B cell (primary cell): ENCODE measurements around the gene MPZL3. TPM values are rescaled to one million over a fixed set of nuclear protein-coding genes. Genes with fewer than 3 reads are reported as not detected.

Source experiments
- ATAC-seq: fragments of 200-7000 bp; cut with Tn5 transposase; one replicate; pipeline ENCODE4 v1.10.0; 2021; ENCODE audit warnings: low read depth, mild to moderate bottlenecking, moderate number of reproducible peaks, moderate library complexity
- CTCF ChIA-PET: fragments of 350-600 bp; sonication (Branson Sonifier 250); formaldehyde crosslinking; loops from one replicate; lab custom pipeline; 2021; ENCODE audit warnings: antibody characterized with exemption, inconsistent platforms; lab: Charles Lee
- POLR2A ChIA-PET: fragments of 350-600 bp; sonication (Branson Sonifier 250); formaldehyde crosslinking; loops from one replicate; lab custom pipeline; 2021; ENCODE audit warnings: antibody characterized with exemption; lab: Charles Lee
- DNase-seq: peaks from one replicate; pipeline ENCODE4 v3.0.0; 2013
- H2AFZ ChIP-seq: 2 replicates; pipeline ENCODE4 v1.6.1; 2012; ENCODE audit warnings: mild to moderate bottlenecking, low read depth, low read length; ENCODE audit not compliant: insufficient read depth, poor library complexity, severe bottlenecking
- H3K27ac ChIP-seq, 2 donors: 1 replicate in 1 of 2; 2 replicates in 1 of 2; pipeline ENCODE4 v1.5.1; 2012 to 2013; ENCODE audit warnings: low read length in 2 of 2, mild to moderate bottlenecking in 2 of 2, moderate library complexity in 1 of 2
- H3K27me3 ChIP-seq, 4 experiments: fragments of 200-600 bp in 1 of 4; sonication (generic) in 1 of 4; replicated peaks in 1 of 4; 1 replicate in 2 of 4; 2 replicates in 2 of 4; pipeline versions ENCODE4 v1.6.1 to v1.7.0; 2013 to 2016; ENCODE audit warnings: low read length in 3 of 4, mild to moderate bottlenecking in 2 of 4, mixed read lengths in 1 of 4, moderate library complexity in 1 of 4; ENCODE audit not compliant: insufficient read depth in 4 of 4, control insufficient read depth in 3 of 4; ENCODE audit errors: control extremely low read depth in 1 of 4
- H3K36me3 ChIP-seq, 2 experiments: replicated peaks in 1 of 2; 1 replicate in 1 of 2; 2 replicates in 1 of 2; pipeline versions ENCODE4 v1.6.1 to v1.7.1; 2013; ENCODE audit warnings: low read length in 1 of 2; ENCODE audit not compliant: insufficient read depth in 2 of 2, control insufficient read depth in 1 of 2; ENCODE audit errors: control extremely low read depth in 1 of 2, extremely low read depth in 1 of 2
- H3K4me1 ChIP-seq, 2 donors: fragments of 200-600 bp in 1 of 2; sonication (generic) in 1 of 2; 1 replicate in 1 of 2; 2 replicates in 1 of 2; pipeline versions ENCODE4 v1.5.1 to v1.6.1; 2013 to 2017; ENCODE audit warnings: low read length in 2 of 2; ENCODE audit not compliant: control insufficient read depth in 2 of 2, insufficient read depth in 2 of 2
- H3K4me2 ChIP-seq: replicated peaks from 2 replicates; pipeline ENCODE3; 2012; ENCODE audit warnings: mild to moderate bottlenecking, low read depth, low read length; ENCODE audit not compliant: poor library complexity, severe bottlenecking
- H3K4me3 ChIP-seq, 5 experiments: fragments of 200-600 bp in 1 of 5; sonication (generic) in 1 of 5; 1 replicate in 3 of 5; 2 replicates in 2 of 5; pipeline versions ENCODE4 v1.5.1 to v1.7.0; 2011 to 2016; ENCODE audit warnings: low read length in 4 of 5, mild to moderate bottlenecking in 4 of 5, low read depth in 2 of 5, control low read depth in 1 of 5, moderate library complexity in 1 of 5; ENCODE audit not compliant: insufficient read depth in 1 of 5; ENCODE audit errors: control extremely low read depth in 1 of 5, extremely low read depth in 1 of 5
- H3K79me2 ChIP-seq: fragments of 200-600 bp; sonication (generic); one replicate; pipeline ENCODE4 v1.6.0; 2016; ENCODE audit warnings: low read length; ENCODE audit not compliant: control insufficient read depth, insufficient read depth
- H3K9ac ChIP-seq: fragments of 200-600 bp; sonication (generic); 2 replicates; pipeline ENCODE4 v1.6.1; 2017; ENCODE audit warnings: mild to moderate bottlenecking, low read length, moderate library complexity
- H3K9me3 ChIP-seq, 3 donors: one replicate each; pipeline versions ENCODE4 v1.6.1 to v1.7.1; 2013; ENCODE audit warnings: low read length in 2 of 3; ENCODE audit not compliant: control insufficient read depth in 2 of 3, insufficient read depth in 1 of 3; ENCODE audit errors: control extremely low read depth in 1 of 3
- H4K20me1 ChIP-seq: 2 replicates; pipeline ENCODE4 v1.6.0; 2012; ENCODE audit warnings: mild to moderate bottlenecking, low read length; ENCODE audit not compliant: insufficient read depth, control insufficient read depth, poor library complexity, severe bottlenecking
- H3K27ac Mint-ChIP-seq: one replicate; pipeline ENCODE4 v1.8.0; 2021; ENCODE audit warnings: mixed read lengths
- H3K27me3 Mint-ChIP-seq: one replicate; pipeline ENCODE4 v1.8.0; 2021; ENCODE audit warnings: mixed read lengths
- H3K4me1 Mint-ChIP-seq: one replicate; pipeline ENCODE4 v1.8.0; 2021; ENCODE audit warnings: mixed read lengths
- H3K4me3 Mint-ChIP-seq: one replicate; pipeline ENCODE4 v1.8.0; 2021; ENCODE audit warnings: mixed read lengths
- H3K9me3 Mint-ChIP-seq: one replicate; pipeline ENCODE4 v1.8.0; 2022; ENCODE audit warnings: mixed read lengths; ENCODE audit not compliant: insufficient read depth
- CTCF ChIP-seq: fragments of 200-600 bp; IDR thresholded peaks from one replicate; pipeline ENCODE4 v1.8.0; 2022; ENCODE audit warnings: antibody characterized with exemption, mild to moderate bottlenecking
- EZH2 ChIP-seq: IDR thresholded peaks from 2 replicates; pipeline ENCODE4 v1.6.1; 2012; ENCODE audit warnings: borderline replicate concordance, low read depth, mild to moderate bottlenecking, moderate library complexity, low read length; ENCODE audit not compliant: insufficient read depth, poor library complexity, severe bottlenecking
- WGBS: methylation state at CpG from one replicate; pipeline ENCODE4 v1.1.5; 2013; ENCODE audit warnings: missing lambda C conversion rate; ENCODE audit not compliant: insufficient coverage; 5-methylcytosine and 5-hydroxymethylcytosine counted together
- intact Hi-C: fragments of 100-400 bp; cut with micrococcal nuclease; formaldehyde crosslinking; loops from one replicate; pipeline ENCODE4 v1.10.0; 2022
- polyA plus RNA-seq: library from polyadenylated mRNA; depleted of rRNA; stranded (reverse); fragments of >200 nt; gene quantifications from 2 replicates; pipeline ENCODE4 v1.2.3, GENCODE V29; 2012
- total RNA-seq, 2 donors: library from RNA; stranded (reverse); fragments of 120-200 nt in 1 of 2; gene quantifications; 1 replicate in 1 of 2; 2 replicates in 1 of 2; pipeline versions ENCODE4 v1.2.3 to v1.2.4, GENCODE V29; 2013 to 2022

MPZL3 gene
- total and polyA plus RNA-seq, 2 donors (not counting 1 experiment from before 2014, with no cell fraction given), result 1.4 to 4.2 TPM

- Histone ChIP-seq H2AFZ (peak overlapping the region; percentile 37), H3K4me2 (no peak overlapping the region), H3K36me3 (no peaks in the 10 kb centered on the region), H4K20me1 (no peaks in the 10 kb centered on the region), H3K27me3 (peaks cover 0 to 2% (median 0%) of the 10 kb centered on the region in 4 experiments), H3K4me3 (no peak overlapping the region), H3K9me3 (peaks cover 0 to 1% (median 0%) of the 10 kb centered on the region in 3 donors), H3K4me1 (peaks cover 7 to 15% of the 10 kb centered on the region in 2 donors), H3K9ac (no peak overlapping the region), H3K79me2 (no peaks in the 10 kb centered on the region), H3K27ac (no peak overlapping the region)
- ChIA-PET POLR2A (no interaction called here), CTCF (interaction anchor here (1.3 to 1.9 kb wide), 2 partner anchors 82 to 85 kb away, joined by 4 to 9 read pairs; no protein-coding TSS in a partner anchor)
- no CpG with 5 or more reads among the region's 4 CpGs for WGBS
- no peak for DNase-seq
- Mint-ChIP-seq H3K4me1 (peaks cover 11% of the 10 kb centered on the region), H3K4me3 (no peak overlapping the region), H3K27ac (no peak overlapping the region), H3K27me3 (peaks cover 5% of the 10 kb centered on the region), H3K9me3 (no peaks in the 10 kb centered on the region)
- ATAC-seq, result no peak
- intact Hi-C loops, result no loop called here
- no peak for TF ChIP-seq CTCF
- TF ChIP-seq EZH2, result no peak
Measured at GRCh38 chr11:118283756-118284350, 31.7 kb upstream of the MPZL3 start.

GRCh38 chr11:118283037-118283636 is 31.0 kb upstream of the MPZL3 start:
- no peak overlapping the region for H3K27ac ChIP-seq
- CTCF ChIA-PET, result interaction anchor here (1.1 to 1.9 kb wide), 3 partner anchors 13 to 84 kb away, joined by 4 to 9 read pairs (median 5); no protein-coding TSS in a partner anchor
- no peak overlapping the region for H3K4me3 Mint-ChIP-seq
- intact Hi-C loops, result no loop called here
- TF ChIP-seq EZH2, result no peak
- TF ChIP-seq CTCF, result no peak
- DNase-seq, result no peak
- H3K79me2 ChIP-seq, result no peaks in the 10 kb centered on the region
- POLR2A ChIA-PET, result no interaction called here
- no peak overlapping the region for H3K4me2 ChIP-seq
- H3K9ac ChIP-seq, result no peak overlapping the region
- peaks cover 7 to 15% of the 10 kb centered on the region in 2 donors for H3K4me1 ChIP-seq
- no peak for ATAC-seq
- no peaks in the 10 kb centered on the region for H4K20me1 ChIP-seq
- peaks cover 11% of the 10 kb centered on the region for H3K4me1 Mint-ChIP-seq
- no peak overlapping the region for H2AFZ ChIP-seq
- H3K4me3 ChIP-seq, result no peak overlapping the region
- WGBS, result no CpG with 5 or more reads among the region's 5 CpGs
- H3K27me3 ChIP-seq, result peaks cover 0 to 3% (median 0%) of the 10 kb centered on the region in 4 experiments
- H3K9me3 Mint-ChIP-seq, result no peaks in the 10 kb centered on the region
- no peak overlapping the region for H3K27ac Mint-ChIP-seq
- peaks cover 5% of the 10 kb centered on the region for H3K27me3 Mint-ChIP-seq
- no peaks in the 10 kb centered on the region for H3K36me3 ChIP-seq
- H3K9me3 ChIP-seq, result peaks cover 0 to 1% (median 0%) of the 10 kb centered on the region in 3 donors
